GM19324 (cell line): ENCODE results near the gene CERS4.
A peak's percentile ranks its signal among the peaks of the same experiment; 100 is the strongest.
"Not testable (repeated sequence)": the region's sequence is repeated elsewhere in the genome, so short reads cannot be mapped to it uniquely, and the experiment has no call there.

Experiments
- ATAC-seq: cut with Tn5 transposase; IDR thresholded peaks from one replicate; pipeline ENCODE4 v1.9.1; 2021; ENCODE audit warnings: mild to moderate bottlenecking, moderate library complexity; ENCODE audit not compliant: unreplicated experiment, low FRiP score

The CERS4 gene

DNA sequence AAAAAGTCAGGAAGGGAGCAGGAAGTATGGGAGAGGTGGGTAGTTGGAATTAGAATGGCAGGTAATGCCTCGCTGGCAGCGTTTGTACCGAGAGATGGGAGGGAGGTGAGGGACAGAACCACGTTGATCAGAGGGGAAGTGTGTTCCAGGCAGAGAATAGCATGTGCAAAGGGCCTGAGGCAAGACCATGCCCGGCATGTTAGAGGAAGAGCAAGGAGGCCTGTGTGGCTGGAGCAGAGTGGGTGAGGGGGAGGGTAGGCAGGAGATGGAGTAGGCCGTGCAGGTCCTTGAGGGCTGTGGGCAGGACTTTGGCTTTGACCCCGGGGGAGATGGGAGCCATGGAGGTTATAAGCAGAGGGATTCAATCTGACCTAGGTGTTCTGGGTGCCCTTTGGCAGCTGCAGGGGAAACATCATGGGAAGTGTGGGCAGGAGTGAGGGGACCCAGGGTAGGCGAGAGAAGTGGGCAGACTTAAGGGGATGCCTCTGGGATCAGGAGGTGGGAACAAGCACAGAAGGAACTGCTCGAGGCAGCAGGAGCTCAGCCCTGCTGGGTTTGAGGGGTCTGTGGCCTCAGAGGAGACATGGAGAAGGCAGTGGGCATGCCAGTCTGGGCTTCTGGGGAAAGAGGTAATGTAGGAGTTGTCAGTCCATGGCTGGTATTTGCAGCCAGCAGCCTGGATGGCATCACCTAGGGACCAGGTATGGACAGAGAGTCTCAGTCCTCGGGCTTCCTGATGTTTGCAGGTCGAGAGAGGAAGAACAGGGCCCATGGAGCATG lies 50.2 kb downstream of the CERS4 start:
- no peak for ATAC-seq

DNA sequence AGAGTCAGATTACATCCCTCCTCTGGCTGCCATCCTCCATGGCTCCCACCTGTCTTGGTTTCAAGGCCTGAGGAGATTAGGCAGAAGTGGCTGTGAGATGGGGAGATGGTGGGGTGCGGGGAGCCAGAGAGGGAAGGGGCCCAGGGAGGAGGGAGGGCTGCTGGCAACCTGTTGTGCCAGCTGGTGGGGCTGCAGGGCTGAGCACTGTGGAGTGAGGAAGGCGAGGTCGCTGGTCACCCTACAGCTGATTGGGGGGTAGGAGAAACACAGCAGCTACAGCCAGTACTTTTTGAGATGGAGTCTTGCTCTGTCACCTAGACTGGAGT lies 50.7 kb downstream of the CERS4 start:
- no peak for ATAC-seq

DNA sequence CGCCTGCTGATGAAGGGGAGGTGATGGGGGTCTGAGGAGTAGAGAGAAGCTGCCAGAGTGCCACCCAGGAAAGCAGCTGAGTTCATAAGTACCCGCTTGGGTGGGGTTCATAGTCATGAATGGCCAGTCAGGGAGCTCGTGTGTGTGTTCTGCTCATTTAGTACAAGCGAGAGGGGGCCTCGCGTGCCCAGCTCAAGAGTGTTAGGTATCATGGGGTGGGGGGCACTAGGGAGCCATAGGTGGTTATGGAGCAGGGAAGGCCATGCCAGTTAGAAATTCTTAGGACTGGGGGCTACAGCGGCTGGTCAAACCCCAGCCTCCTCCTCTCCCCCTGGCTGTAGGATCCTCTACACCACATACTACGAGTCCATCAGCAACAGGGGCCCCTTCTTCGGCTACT lies 52.2 kb downstream of the CERS4 start:
- no peak for ATAC-seq

DNA sequence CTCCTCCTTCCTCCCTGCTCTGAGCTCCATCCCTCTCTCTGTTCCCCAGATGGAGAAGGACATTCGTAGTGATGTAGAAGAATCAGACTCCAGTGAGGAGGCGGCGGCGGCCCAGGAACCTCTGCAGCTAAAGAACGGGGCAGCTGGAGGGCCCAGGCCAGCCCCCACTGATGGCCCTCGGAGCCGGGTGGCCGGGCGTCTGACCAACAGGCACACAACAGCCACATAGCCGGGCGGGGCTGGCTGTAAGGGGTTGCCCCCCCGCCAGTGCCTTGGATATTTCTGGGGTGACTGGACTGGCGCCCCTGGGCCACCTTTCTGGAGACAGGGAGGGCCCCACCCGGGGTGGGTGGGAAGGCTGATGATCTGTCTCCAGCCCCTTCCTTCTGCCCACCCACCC lies 52.7 kb downstream of the CERS4 start:
- ATAC-seq, result no peak

DNA sequence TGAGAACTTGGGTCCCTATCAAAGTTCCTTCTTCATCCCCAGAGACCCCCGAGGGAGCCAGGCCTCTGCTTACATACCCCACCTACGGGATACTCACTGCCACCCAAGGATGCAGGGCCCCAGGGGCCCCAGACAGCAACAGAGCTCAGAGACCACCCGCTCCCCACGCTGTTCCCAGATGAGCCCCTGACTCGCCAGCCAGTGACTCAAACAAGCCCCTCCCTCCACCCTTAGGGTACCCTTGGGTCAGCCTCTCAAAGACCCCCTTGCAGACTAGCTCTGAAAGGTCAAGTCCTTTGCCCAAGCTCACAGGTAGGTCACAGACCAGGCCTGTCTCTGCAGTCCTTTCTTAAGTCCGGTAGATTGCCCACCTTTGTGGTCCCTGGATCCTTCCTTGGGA lies 53.3 kb downstream of the CERS4 start:
- ATAC-seq, result no peak

DNA sequence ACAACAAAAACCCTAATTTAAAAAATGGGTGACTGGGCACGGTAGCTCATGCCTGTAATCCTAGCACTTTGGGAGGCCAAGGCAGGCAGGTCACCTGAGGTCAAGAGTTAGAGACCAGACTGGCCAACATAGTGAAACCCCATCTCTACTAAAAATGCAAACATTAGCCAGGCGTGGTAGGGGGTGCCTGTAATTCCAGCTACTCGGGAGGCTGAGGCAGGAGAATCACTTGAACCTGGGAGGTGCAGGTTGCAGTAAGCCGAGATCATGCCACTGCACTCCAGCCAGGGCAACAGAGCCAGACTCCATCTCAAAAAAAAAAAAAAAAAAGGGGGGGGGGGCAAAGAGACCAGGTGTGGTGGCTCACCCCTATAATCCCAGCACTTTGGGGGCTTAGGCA lies 55.1 kb downstream of the CERS4 start:
- not testable (repeated sequence) for ATAC-seq

DNA sequence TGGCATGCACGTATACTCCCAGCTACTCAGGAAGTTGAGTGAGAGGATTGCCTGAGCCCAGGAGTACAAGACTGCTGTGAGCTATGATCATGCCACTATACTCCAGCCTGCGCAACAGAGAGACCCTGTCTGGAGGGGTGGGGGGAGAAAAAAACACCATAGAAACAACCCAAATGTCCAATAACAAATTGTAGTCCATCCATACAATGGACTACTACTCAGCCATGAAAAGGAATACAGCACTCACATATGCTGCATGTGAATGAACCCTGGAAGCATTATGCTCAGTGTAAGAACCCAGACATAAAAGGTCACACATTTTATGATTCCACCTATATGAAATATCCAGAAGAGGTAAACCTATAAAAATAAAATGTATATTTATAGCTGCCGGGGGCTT lies 56.7 kb downstream of the CERS4 start:
- ATAC-seq, result no peak

DNA sequence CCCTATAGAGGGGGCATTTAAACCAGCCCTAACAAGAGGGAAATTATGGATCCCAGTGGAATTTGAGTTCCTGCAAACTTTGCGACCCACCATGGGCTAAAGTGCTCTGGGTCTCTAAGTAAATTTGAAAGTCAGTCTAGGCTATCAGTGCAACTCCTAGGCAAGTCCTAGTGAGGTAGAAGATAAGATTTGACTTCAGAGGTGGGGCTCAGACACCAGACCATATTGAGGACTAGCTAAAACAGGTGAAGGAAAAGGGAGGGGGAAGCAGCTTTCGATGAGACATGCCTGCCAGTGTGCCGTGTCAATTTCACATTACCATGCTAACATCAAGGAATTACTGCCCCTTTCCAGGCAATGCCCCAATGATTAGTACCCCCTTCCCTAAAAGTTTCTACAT lies 60.6 kb downstream of the CERS4 start:
- no peak for ATAC-seq

DNA sequence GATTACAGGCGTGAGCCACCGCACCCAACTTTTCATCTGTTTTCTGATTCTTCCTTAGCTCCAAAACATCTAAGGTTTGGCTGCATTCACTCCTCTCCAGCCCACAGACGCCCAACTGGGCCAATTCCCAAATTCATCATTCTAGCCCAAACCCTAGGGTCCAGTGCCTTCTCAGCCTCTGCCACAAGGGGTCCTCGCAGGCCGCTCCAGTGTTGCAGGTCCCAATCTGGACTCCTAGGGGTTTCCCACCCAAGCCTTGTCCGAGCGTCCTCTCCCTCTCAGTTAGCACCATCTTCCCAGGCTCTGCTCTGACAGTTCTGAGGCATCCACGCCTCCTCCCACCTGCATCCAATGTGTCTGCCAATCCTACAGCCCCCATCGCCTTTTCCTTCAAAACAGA lies 67.3 kb downstream of the CERS4 start:
- not testable (repeated sequence) for ATAC-seq

DNA sequence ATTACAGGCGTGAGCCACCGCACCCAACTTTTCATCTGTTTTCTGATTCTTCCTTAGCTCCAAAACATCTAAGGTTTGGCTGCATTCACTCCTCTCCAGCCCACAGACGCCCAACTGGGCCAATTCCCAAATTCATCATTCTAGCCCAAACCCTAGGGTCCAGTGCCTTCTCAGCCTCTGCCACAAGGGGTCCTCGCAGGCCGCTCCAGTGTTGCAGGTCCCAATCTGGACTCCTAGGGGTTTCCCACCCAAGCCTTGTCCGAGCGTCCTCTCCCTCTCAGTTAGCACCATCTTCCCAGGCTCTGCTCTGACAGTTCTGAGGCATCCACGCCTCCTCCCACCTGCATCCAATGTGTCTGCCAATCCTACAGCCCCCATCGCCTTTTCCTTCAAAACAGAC lies 82.2 kb downstream of the CERS4 start:
- not testable (repeated sequence) for ATAC-seq

DNA sequence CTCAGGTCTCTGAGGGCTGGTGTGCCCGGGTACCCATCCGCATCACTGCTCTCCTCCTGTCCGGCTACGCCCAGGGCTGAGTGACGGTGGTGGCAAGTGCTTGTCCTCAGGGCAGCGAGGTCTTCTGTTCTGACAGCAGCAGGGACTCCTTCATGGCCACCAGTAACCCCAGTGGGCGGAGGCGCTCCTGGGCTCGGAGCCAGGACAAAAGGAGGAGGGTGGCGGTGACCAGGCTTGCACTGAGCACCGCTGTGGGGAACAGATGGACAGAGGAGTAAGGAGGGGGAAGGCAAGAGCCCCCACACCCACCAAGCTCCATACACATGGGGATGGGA lies 93.2 kb downstream of the CERS4 start:
- no peak for ATAC-seq

DNA sequence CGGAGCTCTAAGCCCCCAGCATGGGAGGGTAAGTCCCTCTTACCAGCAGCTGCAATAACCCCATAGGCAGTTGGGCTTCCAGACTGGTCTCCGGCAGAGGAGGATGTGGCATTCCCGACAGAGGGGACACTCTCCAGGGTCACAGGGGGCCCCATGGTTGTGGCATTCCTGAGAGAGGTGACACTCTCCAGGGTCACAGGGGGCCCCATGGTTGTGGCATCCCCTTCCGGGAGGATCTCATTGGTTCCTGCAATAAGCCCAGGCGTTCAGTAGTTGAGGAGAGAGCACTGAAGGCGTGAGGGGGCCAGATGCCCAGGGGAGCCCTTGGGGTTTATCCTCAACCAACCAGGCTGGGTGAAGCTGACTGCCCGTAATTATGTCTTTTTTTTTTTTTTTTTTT lies 93.6 kb downstream of the CERS4 start:
- no peak for ATAC-seq

DNA sequence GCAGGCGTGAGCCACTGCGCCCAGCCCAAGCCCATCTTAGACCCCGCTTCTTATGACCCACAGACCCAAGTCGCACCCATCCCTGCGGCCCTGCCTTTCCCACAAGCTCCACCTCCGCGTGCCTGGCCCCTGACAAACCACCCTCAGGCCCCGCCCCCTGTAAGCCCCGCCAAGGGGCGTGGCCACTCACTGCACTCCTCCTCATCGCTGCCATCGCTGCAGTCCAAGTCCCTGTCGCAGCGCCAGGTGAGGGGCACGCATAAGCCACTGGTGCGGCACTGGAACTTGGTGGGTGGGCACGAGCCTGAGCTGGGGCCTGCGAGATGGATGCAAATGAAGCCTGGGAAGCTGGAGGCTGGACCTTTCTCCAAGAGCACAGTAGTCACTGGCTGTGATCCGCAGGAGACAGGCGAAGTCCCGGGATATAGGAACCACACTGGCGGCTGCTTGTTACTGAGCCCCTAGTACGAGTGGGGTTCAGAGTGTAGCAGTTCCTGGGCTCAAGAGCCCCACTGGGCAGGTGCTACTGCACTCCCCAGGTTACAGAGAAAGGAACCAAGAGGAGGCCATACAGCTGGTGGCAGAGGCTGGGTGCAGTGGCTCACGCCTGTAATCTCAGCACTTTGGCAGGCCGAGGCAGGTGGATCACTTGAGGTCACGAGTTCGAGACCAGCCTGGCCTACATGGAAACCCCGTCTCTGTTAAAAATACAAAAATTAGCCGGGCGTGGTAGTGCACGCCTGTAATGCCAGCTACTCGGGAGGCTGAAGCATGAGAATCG lies 95.9 kb downstream of the CERS4 start:
- no peak for ATAC-seq

DNA sequence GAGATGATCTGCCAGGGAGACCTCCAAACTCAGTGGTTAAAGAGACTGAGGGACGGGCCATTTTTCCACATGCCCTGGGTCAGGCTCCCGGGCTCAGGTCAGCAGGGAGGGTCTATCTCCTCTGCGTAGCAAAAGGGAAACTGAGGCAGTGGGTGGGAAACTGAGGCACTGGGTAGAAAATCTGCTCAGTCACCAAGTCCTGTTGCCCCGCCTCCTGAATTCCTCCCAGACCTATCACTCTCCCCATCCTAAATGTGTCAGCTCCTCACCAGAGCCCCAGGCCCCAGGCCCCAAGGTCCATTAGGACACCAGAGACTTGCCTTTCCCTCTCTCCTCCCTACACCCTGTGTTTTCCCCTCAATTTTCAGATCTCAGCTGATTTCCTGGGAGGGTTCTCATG lies 96.6 kb downstream of the CERS4 start:
- ATAC-seq, result no peak

DNA sequence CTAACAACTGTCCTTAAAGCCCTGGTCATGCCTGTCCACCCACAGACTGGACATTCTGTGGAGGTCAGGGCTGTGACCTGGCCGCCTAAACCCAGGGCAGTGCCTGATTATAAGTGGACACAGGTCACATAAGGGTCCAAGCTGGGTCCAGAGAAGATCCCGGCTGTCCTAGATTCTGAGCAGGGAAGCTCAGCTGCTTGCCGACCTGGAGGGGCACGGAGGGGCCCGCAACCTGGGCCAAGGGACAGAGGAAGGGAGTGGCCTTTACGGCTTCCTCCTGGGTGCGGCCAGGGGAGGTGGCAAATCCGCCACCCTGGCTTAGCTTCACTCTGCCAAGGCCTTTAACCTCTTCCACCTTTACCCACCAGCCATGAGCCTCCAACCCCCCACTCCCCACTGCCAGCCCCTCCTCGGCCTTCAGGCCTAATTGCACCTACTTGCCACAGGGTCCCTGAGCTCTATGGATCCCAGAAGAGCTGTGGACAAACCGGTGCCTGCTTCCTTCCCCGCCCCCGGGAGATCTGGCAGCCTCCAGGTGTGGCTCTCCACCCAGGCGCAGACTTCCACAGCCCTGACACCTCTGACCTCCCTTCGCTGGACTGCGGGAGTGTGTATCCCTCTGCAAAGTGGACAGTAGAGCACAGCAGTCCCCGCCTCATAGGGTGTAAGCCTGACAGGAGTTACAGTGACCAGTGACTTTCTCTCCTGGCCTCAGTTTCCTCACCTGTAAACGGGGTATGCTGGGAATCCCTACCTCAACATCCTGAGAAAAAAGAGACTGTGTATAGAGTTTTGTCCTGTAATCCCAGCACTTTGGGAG lies 97.3 kb downstream of the CERS4 start:
- ATAC-seq, result no peak

DNA sequence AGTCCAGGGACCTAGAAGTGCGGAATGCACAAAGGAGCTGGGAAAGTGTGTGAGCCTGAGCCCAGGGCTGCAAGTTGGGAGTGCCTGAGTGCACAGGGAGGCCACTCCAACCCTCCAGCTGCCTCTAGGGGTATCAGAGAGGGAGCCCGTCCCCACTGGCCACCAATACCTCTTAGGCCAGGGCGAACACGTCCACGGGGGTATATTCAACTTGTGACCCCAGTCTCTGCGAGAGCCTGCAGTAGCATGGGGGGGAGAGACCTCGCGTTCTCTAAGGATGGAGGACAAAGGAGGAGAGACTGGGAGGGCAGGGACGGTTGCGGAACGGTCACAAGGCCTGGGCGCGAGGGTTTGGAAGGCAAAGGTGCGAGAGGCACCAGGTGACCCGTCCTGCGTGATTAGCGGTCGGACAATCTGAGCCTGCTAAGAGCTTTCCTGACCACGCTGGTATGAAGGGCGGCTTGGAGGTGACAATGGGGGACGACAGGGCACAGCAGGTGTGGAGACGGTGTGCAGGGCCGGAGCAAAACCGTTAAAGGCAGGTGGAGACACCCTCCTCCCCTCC lies 98.3 kb downstream of the CERS4 start:
- no peak for ATAC-seq

DNA sequence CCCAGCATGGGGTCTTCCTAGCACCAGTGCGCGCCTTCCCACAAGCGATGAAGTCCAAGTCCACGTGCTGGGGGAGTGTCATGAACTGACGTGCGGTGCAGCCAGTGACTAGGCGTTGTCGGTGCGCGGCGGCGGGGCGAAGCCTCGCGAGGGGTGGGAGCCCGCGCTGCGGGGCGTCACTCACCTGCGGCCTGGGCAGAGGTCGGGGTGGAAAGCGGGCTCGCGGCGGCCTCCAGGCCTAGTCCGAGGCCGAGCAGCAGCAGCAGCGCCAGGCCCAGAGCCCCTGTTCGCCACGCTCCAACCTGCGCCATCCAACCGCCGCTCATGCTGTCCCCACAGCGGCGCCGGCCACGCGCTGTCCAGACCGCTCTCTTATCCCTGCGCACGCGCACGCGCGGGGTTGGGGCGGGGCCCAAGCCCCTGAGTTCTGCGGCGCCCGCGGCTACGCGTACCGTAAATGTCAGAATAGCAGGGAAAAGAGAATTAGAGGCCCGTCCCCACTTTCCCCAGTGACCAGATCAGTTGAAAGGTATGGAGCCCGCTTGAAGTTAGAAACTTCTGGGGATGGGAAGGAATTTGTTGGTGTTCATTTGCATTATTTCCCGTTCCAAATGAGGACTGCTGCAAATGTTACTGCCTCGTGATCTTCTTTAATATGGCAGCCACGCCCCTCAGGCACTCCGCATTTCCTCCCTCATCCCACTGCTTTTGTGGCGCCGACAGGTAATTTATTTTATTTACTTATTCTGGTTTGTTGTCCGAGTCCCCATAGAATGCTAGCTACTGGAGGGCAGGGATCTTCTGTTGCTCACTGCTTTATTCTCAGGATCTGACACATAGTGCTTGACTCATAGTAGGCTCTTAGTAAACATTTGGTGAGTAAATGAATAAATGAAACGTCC lies 99.0 kb downstream of the CERS4 start, which contains the start of gene CD320:
TSS of gene CD320 (minus strand) at position 394 of the 902 bp plus-strand sequence. CDS start at position 326, 68 bp downstream.
- ATAC-seq, result peak; percentile 78

DNA sequence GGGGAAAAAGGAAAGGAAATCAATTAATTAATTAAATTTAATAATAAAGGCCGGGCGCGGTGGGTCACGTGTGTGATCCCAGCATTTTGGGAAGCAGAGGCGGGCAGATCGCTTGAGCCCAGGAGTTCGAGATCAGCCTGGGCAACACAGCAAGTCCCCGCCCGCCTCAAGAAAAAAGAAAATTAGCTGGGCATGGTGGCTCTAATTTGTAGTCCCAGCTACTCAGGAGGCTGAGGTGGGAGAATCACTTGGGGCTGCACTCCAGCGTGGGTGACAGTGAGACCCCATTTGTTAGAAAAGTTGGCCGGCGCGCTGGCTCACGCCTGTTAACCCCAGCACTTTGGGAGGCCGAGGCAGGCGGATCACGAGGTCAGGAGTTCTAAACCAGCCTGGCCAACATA lies 99.7 kb downstream of the CERS4 start:
- ATAC-seq, result no peak

DNA sequence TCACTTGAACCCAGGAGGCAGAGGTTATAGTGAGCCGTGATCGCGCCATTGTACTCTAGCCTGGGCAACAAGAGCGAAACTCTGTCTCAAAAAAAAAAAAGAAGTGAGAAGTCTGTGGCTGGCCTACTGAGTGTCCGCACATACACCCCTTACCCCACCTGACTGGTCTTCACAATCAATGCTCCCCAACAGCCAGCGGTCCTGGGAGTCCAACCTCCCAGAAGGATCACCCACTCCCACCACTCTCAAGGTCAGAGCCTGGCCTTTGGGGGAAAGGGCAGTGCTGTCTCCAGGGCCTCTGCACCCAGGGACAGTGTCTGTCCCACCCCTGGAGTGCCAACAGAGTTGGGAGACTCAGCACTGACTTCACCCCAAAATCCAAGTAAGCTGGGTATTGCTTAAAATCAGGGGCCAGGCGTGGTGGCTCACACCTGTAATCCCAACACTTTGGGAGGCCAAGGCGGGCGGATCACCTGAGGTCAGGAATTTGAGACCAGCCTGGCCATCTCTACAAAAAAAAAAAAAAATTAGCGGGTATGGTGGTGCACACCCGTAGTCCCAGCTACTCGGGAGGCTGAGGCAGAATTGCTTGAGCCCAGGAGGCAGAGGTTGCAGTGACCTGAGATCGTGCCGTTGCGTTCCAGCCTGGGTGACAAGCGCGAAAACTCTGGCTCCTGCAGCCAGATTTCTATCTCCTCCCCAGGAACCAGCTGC lies 101.3 kb downstream of the CERS4 start:
- no peak for ATAC-seq
